Measurements from ENCODE around the gene USH1C. TPM values are rescaled to one million over a fixed set of nuclear protein-coding genes. Genes with fewer than 3 reads are reported as not detected.
A peak's percentile ranks its signal among the peaks of the same experiment; 100 is the strongest.

Gene USH1C
- total RNA-seq, 1 donor: not detected

DNA sequence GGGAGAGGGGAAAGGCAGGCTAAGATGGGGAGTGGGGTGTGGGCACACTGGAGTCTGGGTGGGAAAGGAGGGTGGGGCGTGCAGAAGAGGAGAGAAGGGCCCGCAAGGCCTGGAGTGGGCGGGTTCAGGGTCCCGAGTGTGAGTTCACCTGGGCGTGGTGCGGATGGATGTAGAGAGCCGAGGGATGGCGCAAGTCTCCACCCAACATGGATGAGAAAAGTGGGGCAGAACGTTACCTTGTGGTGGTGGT, 67.2 kb downstream of the USH1C start:
- H3K27ac ChIP-seq (ENCODE audit: low read depth, low read length): no peak overlapping the region
- DNase-seq (ENCODE audit: insufficient read length, low spot score, missing footprints): no peak
- H4K20me1 ChIP-seq (ENCODE audit: insufficient read depth, low read length): no peaks in the 10 kb centered on the region
- H3K79me2 ChIP-seq (ENCODE audit: insufficient read depth, low read length): no peaks in the 10 kb centered on the region
- TF ChIP-seq, protein P1, sequence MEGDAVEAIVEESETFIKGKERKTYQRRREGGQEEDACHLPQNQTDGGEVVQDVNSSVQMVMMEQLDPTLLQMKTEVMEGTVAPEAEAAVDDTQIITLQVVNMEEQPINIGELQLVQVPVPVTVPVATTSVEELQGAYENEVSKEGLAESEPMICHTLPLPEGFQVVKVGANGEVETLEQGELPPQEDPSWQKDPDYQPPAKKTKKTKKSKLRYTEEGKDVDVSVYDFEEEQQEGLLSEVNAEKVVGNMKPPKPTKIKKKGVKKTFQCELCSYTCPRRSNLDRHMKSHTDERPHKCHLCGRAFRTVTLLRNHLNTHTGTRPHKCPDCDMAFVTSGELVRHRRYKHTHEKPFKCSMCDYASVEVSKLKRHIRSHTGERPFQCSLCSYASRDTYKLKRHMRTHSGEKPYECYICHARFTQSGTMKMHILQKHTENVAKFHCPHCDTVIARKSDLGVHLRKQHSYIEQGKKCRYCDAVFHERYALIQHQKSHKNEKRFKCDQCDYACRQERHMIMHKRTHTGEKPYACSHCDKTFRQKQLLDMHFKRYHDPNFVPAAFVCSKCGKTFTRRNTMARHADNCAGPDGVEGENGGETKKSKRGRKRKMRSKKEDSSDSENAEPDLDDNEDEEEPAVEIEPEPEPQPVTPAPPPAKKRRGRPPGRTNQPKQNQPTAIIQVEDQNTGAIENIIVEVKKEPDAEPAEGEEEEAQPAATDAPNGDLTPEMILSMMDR (IDR thresholded peaks at IDR 0.05; ENCODE audit: extremely low read depth, low read depth, low read length): no peak
- no peaks in the 10 kb centered on the region for H3K4me1 ChIP-seq (ENCODE audit: insufficient read depth, low read length)
- no peak overlapping the region for H3K4me2 ChIP-seq (ENCODE audit: insufficient read depth, low read length)
- H3K4me3 ChIP-seq (ENCODE audit: insufficient read depth, low read length): no peak overlapping the region
- H3K27me3 ChIP-seq (ENCODE audit: insufficient read depth, low read length): peaks cover 43% of the 10 kb centered on the region
- H2AFZ ChIP-seq (ENCODE audit: low read length): no peak overlapping the region
- no peaks in the 10 kb centered on the region for H3K9me3 ChIP-seq (ENCODE audit: low read depth, low read length)
- no peaks in the 10 kb centered on the region for H3K36me3 ChIP-seq (ENCODE audit: insufficient read depth, low read length)

DNA sequence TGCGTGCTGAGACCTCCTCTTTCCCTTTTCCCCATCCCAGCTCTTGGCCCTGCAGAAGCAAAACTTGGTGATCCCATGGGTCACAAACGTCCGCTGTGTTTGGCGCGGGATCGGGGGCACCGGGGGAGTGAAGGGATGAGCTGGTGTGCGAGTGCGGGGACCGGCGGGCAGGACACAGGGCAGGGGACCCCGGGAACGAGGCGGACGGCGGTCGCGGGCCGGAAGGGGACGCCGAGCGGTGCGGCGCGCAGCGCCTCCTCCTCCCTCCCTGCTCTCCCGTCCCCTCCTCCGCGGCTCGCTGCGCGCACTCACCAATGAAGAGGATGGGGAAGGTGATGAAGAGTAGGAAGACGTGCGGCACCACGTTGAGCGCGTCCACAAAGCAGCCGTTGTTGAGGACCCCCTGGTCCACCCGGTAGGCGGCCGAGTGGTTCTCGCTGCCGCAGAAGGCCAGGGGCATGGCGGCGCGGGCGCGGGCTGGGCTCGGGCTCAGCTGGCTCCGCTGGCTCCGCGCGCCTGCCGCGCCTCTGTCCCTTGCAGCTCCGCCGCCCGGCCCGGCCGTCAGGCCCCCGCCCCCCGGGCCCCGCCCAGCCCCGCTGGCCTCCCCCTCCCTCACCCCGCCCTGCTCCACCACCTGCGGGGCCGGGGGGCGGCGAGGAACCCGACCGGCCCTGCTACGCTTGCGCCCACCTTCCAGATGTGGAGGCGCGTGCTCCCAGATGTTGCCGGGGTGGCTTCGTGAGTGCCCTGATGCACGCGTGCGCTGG, 67.7 kb downstream of the USH1C start, which contains the start of gene ABCC8:
TSS of gene ABCC8 (minus strand) at position 529 of the 767 bp plus-strand sequence. CDS start at position 460, 69 bp downstream.
- Histone ChIP-seq H3K4me2 (ENCODE audit: insufficient read depth, low read length) (no peak within 1 kb of the TSS), H3K4me3 (ENCODE audit: insufficient read depth, low read length) (no peak within 1 kb of the TSS), H3K27me3 (ENCODE audit: insufficient read depth, low read length) (peaks cover 47% of the 10 kb centered on the region), H3K36me3 (ENCODE audit: insufficient read depth, low read length) (no peaks in the 10 kb centered on the region), H3K9me3 (ENCODE audit: low read depth, low read length) (no peaks in the 10 kb centered on the region), H4K20me1 (ENCODE audit: insufficient read depth, low read length) (no peaks in the 10 kb centered on the region), H3K4me1 (ENCODE audit: insufficient read depth, low read length) (no peaks in the 10 kb centered on the region), H3K79me2 (ENCODE audit: insufficient read depth, low read length) (no peaks in the 10 kb centered on the region), H2AFZ (ENCODE audit: low read length) (no peak within 1 kb of the TSS), H3K27ac (ENCODE audit: low read depth, low read length) (no peak within 1 kb of the TSS)
- TF ChIP-seq, protein P1 (IDR thresholded peaks at IDR 0.05; ENCODE audit: extremely low read depth, low read depth, low read length): no peak
- peak; percentile 64 for DNase-seq (ENCODE audit: insufficient read length, low spot score, missing footprints)

DNA sequence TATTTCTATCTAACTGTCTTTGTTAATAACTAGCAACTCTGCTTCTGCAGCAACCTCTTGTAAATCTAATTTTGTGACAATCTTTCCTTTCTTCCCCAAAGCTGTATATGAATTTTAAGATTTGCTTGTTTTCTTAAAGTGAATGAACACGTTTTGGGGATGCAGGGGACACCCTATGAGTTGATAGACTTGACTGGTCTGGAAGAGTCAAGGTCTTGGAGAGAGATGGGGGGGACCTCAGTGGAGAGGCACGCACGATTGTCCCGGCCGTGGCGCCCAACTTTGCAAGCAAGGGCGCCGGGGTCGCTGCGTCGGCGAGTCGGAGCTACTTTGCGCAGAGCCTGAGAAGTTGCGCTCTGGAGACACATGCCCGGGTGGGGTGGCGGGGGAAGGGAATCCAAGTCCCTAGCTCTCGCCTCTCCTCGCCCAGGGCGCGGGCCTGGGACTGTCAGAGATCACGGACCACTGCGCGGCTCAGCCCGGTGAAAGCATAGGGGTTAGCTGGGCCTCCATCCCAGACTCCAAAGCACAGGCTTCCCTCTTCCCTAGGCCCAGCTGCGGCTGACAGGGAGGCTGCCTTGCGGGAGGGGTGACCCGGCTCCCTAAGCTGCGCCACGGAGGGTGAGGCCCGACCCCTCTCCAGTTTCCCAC, 68.4 kb downstream of the USH1C start:
- Histone ChIP-seq H3K27ac (ENCODE audit: low read depth, low read length) (no peak overlapping the region), H3K4me2 (ENCODE audit: insufficient read depth, low read length) (no peak overlapping the region), H3K4me3 (ENCODE audit: insufficient read depth, low read length) (no peak overlapping the region), H3K9me3 (ENCODE audit: low read depth, low read length) (no peaks in the 10 kb centered on the region), H4K20me1 (ENCODE audit: insufficient read depth, low read length) (no peaks in the 10 kb centered on the region), H3K4me1 (ENCODE audit: insufficient read depth, low read length) (no peaks in the 10 kb centered on the region), H3K36me3 (ENCODE audit: insufficient read depth, low read length) (no peaks in the 10 kb centered on the region), H3K27me3 (ENCODE audit: insufficient read depth, low read length) (peaks cover 48% of the 10 kb centered on the region), H2AFZ (ENCODE audit: low read length) (no peak overlapping the region), H3K79me2 (ENCODE audit: insufficient read depth, low read length) (no peaks in the 10 kb centered on the region)
- peak; percentile 81 for DNase-seq (ENCODE audit: insufficient read length, low spot score, missing footprints)
- TF ChIP-seq, protein P1 (IDR thresholded peaks at IDR 0.05; ENCODE audit: extremely low read depth, low read depth, low read length): no peak

DNA sequence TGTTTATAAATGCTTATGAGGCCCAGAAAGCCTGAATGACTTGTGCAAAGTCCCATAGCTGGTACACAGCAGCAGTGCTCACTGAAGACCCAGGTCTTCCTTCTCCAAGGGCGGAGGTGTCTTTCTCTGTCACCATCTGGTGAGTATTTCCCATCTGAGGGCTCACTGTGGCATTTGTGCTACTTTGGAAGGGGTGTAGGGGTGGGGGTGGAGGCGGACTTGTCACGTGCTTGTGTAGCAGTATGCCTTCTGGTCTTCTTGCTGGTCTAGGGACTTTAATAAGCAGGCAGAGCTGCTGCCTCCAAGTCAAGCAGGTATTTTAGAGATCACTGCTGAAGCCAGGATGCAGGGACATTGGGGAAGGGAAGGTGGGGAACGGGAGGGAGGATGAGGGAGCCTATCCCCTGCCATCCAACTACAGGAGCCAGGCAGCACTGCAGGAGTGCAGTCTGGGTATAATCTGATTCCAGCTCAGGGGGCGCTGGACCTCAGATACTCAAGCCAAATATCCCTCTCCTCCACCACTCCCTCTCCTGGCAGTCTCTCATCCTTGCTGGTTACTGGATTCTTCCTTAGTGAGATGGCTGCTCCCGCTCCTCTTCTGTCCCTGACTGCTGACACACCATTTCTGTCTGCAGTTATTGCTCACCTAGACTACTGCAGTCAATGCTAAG, 71.0 kb downstream of the USH1C start:
- no peak overlapping the region for H3K27ac ChIP-seq (ENCODE audit: low read depth, low read length)
- TF ChIP-seq, protein P1 (IDR thresholded peaks at IDR 0.05; ENCODE audit: extremely low read depth, low read depth, low read length): peak; percentile 6
- no peak overlapping the region for H3K4me3 ChIP-seq (ENCODE audit: insufficient read depth, low read length)
- DNase-seq (ENCODE audit: insufficient read length, low spot score, missing footprints): peak; percentile 91
- no peaks in the 10 kb centered on the region for H3K36me3 ChIP-seq (ENCODE audit: insufficient read depth, low read length)
- H3K79me2 ChIP-seq (ENCODE audit: insufficient read depth, low read length): no peaks in the 10 kb centered on the region
- H2AFZ ChIP-seq (ENCODE audit: low read length): no peak overlapping the region
- H3K9me3 ChIP-seq (ENCODE audit: low read depth, low read length): no peaks in the 10 kb centered on the region
- peaks cover 37% of the 10 kb centered on the region for H3K27me3 ChIP-seq (ENCODE audit: insufficient read depth, low read length)
- H4K20me1 ChIP-seq (ENCODE audit: insufficient read depth, low read length): no peaks in the 10 kb centered on the region
- H3K4me1 ChIP-seq (ENCODE audit: insufficient read depth, low read length): no peaks in the 10 kb centered on the region
- H3K4me2 ChIP-seq (ENCODE audit: insufficient read depth, low read length): no peak overlapping the region
